ENCODE measurements around the gene TMEM8B.
A peak's percentile ranks its signal among the peaks of the same experiment; 100 is the strongest.
"Not testable (repeated sequence)": the region's sequence is repeated elsewhere in the genome, so short reads cannot be mapped to it uniquely, and the experiment has no call there.

The TMEM8B gene

GRCh38 chr9:35892051-35892450 lies 63.0 kb downstream of the TMEM8B start:
- no peak for DNase-seq (ENCODE audit: extremely low read depth, low read depth)
- H3K4me3 ChIP-seq (replicated peaks; ENCODE audit: low read depth, low read length): no peak overlapping the region
- no peak for TF ChIP-seq CTCF (IDR thresholded peaks at IDR 0.05; ENCODE audit: low read depth, low read length, missing control alignments)

- no peak for DNase-seq (ENCODE audit: extremely low read depth, low read depth)
- no peak overlapping the region for H3K4me3 ChIP-seq (replicated peaks; ENCODE audit: low read depth, low read length)
- no peak for TF ChIP-seq CTCF (IDR thresholded peaks at IDR 0.05; ENCODE audit: low read depth, low read length, missing control alignments)
Observed at GRCh38 chr9:35896570-35896969, 67.5 kb downstream of the TMEM8B start.

- DNase-seq (ENCODE audit: extremely low read depth, low read depth); H3K4me3 ChIP-seq (replicated peaks; ENCODE audit: low read depth, low read length): not testable (repeated sequence)
Observed at GRCh38 chr9:35897376-35898099, 68.5 kb downstream of the TMEM8B start.

- DNase-seq (ENCODE audit: extremely low read depth, low read depth): no peak
- no peak overlapping the region for H3K4me3 ChIP-seq (replicated peaks; ENCODE audit: low read depth, low read length)
- TF ChIP-seq CTCF (IDR thresholded peaks at IDR 0.05; ENCODE audit: low read depth, low read length, missing control alignments): no peak
Observed at GRCh38 chr9:35898337-35898736, 69.3 kb downstream of the TMEM8B start.

GRCh38 chr9:35899021-35899420 lies 70.0 kb downstream of the TMEM8B start:
- H3K4me3 ChIP-seq (replicated peaks; ENCODE audit: low read depth, low read length): no peak overlapping the region
- DNase-seq (ENCODE audit: extremely low read depth, low read depth): no peak
- no peak for TF ChIP-seq CTCF (IDR thresholded peaks at IDR 0.05; ENCODE audit: low read depth, low read length, missing control alignments)

GRCh38 chr9:35903049-35903448 lies 74.0 kb downstream of the TMEM8B start:
- H3K4me3 ChIP-seq (replicated peaks; ENCODE audit: low read depth, low read length): no peak overlapping the region
- peak; percentile 22 for DNase-seq (ENCODE audit: extremely low read depth, low read depth)
- TF ChIP-seq CTCF (IDR thresholded peaks at IDR 0.05; ENCODE audit: low read depth, low read length, missing control alignments): peak; percentile 45

- TF ChIP-seq CTCF (IDR thresholded peaks at IDR 0.05; ENCODE audit: low read depth, low read length, missing control alignments): no peak
- no peak for DNase-seq (ENCODE audit: extremely low read depth, low read depth)
- no peak overlapping the region for H3K4me3 ChIP-seq (replicated peaks; ENCODE audit: low read depth, low read length)
Observed at GRCh38 chr9:35904338-35904737, 75.3 kb downstream of the TMEM8B start.

Data from HFF-Myc (cell line).